ENCODE results near the gene NATD1.
A peak's percentile ranks its signal among the peaks of the same experiment; 100 is the strongest.

NATD1 gene

DNA sequence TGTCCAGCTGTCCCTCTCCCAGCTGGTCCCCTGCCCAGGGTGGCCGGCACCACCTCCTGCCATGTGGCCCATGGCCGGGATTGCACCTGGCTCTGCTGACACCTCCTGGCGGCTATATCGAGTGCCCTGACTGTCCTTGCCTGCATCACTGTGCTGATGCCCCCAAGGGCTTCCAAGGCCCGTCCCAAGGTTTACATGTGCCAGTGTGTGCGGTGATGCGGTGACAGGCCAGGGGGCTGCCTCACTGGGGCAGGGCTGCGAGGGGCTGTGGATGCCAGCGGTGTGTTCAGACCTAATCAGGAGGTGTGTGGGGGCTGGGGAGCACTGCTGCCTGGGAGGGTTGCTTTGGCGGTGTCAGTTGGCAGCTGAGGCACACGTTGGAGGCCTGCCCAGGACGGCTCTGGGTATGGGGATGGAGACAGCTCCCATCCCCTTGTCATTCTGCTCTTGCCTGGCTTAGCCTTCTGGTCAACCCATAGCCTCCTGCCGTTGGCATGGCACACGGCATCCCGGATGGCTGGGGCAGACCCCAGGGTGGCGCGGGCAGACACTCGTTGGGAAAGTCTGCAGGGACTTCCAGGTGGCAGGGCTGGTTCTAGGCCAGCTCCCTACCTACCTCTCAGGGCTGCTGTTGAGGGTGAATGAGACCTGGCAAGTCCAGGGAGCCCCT lies 36.8 kb upstream of the NATD1 start:
- no peak for DNase-seq

DNA sequence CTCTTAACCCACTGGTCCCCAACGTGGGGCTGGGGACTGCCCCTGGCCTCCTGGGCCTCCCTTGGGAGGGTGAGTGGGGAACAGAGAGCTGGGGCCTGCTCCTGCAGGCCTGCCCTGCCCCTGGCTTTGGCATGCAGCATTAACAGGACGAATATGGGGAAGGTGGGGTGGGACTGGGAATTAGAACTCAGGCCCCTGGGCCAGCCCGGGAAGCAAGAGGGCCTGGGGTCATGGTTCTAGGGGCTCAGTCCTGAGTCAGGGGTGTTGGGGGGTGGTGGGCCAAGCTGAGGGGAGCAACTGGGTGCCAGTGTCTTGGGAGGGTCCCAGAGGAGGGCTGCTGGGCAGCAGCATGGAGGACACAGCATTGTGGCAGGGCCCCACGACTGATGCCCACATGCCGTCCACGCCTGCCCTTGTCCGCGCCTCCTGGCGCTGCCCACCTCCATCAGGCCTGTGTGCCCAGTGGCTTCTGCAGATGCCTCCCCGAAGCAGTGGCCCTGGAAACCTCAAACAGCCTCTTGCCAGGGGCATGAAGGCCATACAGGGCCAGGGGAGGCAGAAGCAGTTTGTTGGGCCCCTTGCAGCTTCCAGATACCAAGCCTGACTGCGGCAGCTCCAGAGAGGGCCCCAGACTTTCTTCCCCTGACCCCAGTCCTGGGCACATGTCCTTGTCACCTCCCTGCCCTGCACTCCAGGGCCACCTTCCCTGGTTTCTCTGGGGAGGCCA lies 36.1 kb upstream of the NATD1 start:
- no peak for DNase-seq

DNA sequence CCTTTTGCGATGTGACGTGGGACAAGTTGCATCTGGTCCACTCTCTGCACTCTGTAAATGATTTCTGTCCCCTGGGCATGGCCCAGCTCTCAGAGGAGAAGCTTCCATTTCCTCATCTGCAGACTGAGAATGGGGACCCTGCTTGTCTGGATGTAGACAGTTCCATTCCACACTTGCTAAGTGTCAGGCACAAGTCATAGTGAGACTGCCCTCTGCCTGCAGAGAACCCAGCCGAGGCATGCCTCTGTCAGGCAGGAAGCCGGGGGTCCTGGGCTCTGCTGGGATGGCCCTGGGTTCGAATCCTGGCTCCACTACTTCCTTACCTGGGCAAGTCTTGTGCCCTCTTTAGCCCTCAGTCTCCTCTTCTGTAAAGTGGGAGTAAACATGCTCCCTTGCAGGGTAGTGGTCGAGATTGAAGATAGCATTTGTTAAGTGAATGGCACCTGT lies 35.4 kb upstream of the NATD1 start:
- no peak for DNase-seq

DNA sequence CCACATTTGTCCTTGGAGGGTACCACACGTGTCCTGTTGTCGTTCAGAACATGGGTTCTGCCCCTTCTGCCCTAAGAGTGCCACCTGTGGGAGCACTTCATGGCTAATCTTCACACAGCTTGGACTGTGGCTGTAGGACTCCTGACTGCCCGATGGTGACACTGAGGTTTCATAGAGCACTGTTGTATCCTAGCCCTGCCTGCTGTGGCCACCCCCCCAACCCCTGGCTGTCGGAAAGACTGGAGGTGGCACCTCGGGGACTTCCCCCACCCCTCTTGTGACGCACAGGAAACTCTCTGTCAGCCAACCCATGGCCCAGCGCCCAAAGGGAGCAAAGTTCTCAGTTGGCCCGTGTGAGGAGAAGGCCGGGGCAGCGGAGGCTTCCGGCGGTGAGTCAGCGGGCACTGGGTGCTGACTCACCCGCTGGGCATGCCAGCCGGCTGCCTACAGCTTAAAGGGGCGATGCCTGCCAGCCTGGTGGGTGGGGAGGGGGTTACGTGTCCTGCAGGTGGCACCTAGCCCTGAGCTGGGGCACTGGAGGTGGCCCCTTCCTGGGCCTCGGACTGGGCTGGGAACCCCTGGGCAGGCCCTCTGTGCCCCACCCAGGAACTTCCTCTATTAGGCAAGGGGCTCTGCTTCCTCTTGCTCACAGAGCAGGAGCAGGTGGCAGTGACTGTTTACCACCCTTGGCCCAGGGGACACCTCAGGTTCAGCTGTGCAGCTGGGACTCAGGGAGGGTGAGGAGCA lies 34.7 kb upstream of the NATD1 start:
- peak; percentile 87 for DNase-seq

DNA sequence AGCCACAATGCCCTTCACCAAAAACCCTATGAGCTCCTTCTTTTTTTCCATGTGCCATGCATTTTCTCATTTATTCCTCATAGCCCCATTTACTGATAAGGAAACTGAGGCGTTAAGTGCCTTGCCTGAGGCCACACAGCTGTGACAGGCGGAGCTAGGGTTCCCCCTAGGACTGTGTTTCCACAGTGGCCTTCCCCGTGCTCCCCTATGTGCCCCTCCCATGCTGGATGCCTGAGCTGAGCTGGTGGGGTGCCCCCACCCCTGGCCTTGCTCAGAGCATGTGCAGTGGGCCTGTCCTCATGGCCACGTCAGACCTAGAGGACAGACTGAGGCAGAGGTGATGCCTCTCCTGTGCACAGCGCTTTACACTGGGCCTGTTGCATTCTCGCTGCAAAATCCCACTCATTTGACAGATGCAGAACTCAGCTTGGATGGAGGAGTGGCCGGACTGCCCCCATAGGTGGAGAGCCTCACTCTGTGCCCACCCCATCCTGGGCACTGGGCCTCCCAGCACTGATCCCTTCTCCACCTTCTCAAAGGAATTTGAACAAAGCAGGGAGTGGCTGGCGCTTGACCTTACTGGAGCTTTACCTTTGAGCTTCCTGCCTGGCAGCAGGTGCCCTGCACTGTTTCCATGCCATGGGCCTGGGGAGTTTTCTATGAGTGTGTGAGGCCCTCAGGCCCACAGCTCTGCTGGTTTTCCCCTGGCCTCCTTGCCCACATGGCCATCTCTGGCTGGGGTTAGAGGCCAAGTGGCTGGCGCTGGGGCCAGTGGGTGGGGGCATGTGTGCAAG lies 33.9 kb upstream of the NATD1 start:
- no peak for DNase-seq

DNA sequence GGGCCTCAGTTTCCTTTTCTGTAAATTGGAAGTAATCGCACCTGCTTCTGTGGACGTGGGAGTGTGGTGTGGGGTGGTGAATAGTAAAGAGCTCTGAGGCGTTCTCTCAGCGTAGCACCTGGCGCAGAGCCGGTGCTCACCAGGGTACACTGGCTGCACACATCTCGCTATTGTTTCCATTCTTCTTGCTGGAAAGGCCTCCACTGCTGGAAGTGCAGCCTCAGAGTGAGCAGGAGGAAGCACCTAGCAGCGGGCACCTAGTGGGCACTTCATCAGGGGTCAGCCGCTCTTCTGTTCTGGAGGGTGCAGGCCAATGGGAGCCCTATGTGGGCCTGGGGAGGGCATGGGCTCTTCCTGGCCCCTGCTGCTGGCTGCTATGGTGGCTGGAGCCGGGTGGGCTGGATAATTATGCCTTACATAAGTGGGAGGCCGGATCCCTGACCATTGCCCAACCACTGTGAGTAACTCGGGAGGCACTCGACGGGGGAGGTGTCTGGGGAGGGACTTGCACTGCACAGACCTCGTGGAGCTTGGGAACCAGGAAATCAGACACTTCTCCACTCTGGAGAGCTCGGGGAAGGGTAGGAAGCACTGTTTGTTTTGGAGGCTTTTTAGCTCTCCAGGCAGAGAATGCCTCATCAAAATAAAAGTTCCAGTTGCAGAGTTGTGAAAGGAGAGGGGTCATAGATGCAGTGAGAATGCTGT lies 33.0 kb upstream of the NATD1 start:
- DNase-seq: peak; percentile 97

DNA sequence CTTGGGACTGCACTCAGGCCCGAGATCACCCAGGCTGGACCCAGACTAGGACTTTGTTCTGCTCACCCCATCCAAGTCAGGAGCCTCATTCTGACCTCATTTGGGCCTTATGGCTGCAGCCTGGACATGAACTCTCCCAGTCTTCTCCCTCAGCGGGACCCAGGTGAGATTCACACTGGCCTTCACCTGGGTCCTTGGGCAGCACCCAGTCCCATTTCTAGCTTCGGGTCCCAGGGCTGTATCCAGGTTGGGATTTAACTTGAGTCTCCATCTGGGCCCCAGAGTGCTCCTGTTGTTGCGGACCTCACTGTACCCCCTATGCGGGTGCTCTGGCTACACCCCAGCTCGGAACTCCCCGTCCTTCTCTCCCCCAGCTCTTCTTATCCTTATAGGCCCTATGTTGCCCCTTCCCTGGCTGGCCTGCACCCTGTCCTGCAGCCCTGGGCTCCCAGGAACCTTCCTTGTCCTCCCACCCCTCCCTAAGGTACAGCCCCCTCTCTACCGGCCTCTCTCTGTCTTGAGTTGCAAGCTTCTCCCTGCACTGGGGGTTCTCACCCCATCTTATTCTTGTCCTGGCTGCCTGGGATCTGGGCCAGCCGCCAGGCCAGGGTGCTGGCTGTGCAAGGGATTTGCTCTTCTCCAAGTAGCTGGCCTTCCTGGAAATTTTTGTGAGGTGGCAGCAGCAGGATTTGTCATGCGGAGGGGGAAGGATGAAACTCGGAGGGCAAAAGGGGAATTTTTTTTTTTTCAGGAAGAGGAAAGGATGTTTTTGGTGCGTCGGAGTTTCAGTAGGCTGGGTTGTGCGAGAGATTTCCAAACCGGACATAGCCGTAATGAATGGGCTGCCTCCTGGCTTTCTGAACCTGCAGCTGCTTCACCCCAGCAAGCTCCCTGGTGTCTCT lies 32.2 kb upstream of the NATD1 start:
- DNase-seq: peak; percentile 52

DNA sequence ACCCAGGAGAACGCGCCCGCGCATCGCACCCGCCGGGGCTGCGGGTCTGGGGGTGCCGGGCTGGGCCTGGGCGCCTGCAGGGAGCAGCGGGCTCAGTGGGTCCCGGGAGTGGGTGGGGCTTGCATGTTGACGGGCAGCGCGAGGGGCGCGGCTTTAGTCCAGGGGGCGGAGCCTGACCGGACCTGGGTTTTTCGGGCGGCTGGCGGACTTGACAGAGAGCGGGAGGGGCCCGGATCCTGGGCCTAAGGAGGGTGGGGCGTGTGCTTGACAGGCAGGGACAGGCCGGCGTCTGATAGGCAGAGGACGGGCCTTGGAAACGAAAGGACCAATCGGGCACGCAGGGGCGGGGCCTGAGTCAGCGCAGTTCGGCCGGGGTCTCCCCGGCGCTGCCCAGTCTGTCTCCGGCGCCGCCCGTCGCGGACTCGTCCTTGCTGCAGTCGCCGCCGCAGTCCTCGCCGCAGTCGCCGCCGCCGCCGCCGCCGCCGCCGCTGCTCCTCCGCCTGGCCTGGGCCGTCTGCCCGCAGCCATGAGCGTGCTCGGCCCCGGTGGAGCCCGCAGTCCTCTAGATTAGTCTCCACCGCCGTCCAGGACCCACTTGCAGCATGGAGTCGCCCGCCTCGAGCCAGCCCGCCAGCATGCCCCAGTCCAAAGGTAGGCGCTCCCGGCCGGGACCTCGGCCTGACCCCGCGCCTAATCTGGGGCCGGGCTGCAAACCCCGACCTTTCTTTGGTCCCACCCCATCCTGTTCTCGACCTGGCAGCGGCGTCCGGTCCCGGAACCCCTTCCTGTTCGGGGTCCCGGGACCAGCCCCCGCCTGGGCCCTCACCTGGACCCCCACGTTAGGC lies 31.3 kb upstream of the NATD1 start, which contains the start of gene MAP2K3:
TSS of gene MAP2K3 (plus strand) at position 393 of the 845 bp plus-strand sequence. CDS start at position 603, 210 bp downstream.
- peak; percentile 99 for DNase-seq

DNA sequence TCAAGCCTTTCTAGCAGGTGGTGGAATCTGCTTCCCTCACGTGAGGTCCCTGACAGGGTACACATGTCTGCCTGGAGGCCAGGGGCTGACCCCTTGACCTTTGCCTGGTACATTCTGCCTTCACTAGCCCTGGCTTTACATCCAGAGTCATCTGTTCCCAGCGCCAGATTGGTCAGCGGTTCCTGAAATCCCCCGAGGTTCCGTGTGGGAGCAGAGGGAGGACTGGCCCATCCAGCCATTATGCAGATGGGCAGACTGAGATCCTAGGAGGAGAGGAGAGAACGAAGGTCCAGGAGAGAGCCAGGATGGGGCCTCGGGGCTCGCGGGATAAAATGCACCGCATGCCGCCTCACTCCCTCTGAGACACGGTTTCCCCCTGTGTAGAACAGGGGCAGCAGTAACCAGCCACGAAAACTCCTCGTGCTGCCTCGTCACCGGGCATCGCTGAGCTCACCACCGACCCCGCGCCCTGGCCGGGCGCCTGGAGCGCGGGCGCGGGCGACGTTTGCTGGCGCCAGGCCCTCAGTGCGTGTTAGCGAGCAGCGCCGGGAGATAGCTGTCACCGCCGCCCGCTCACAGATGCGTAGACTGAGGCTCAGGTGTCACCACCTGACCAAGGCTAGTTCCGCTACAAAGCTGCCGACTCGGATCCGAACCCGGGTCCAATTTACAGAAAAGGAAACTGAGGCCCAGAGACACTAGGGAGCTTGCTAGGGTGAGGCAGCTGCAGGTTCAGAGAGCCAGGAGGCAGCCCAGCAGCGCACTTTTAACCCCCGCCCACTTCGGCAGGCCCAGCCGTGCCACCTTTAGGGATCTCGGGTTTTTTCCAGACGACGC lies 30.5 kb upstream of the NATD1 start:
- DNase-seq: no peak

DNA sequence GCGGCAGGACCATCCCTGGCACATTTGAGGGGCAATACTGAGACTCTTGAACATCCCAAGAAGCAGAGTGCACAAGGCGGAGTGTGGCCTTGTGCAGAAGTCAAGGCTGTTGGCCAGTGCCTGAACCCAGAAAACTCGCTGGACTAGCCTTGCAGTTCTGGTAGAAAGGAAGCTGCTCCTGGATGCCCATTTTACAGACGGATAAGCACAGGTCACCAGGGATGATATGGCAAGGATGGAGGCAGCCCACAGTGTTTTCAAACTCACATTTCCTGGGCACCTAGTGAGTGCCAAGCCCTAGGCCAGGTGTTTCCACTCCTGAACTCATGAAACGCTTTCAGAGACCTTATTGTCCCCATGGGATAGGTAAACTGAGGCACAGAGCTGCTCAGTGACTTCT lies 29.6 kb upstream of the NATD1 start:
- no peak for DNase-seq

DNA sequence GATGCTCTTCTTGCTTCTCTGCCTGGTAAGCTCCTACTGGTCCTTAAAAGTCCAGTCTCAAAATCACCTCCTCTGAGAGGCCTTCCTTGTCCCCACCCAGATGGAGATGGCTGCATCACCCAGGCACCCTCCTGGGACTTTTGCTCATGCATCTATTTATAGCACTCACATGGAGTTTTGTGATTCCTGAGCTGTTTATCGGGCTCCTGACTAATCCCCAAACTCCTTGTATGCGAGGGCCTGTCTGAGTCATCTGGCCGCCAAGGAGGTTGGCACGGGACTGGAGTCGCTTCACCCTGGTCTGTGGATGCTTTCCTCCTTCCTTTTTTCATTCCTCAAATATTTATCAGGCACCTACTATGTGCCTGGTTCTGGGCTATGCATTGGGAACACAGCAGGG lies 29.0 kb upstream of the NATD1 start:
- peak; percentile 97 for DNase-seq

DNA sequence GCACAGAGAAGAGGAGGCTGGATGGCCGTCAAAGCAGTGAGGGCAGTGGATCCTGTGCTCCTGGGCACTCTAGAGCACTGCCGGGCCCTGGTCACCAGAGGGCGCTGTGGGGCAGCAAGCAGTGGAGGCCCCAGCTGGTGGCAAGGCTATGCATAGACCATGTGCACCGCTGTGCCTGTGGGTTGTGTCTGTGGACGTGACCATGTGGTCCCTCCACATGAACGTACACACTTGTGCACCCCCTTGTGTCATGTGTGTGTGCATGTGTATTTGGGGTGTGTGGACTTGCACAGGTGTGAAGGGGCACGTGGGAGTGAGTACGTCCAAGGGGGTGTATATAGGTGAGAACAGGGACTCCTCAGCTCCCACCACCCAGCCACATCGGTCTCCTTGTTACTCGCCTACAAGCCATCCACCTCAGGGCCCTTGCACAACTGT lies 26.9 kb upstream of the NATD1 start:
- DNase-seq: peak; percentile 75

DNA sequence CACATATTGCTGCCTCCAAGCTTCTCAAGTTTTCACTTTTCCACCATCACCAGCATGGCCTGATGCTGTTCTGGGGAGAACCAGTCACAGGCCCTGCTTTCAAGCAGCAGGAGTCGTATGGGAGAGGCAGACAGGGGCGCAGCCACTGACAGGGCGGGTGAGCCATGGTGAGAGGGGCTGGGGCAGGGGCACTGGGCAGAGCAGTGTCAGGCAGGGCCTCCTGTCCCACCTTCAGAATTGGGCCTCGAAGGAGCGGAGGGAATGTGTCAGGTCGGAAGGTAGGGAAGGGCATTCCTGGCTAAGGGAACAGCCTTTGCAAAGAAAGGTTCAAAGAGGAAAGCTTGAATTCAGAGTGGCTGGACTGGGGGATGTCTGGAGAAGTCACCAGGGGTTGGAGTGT lies 26.4 kb upstream of the NATD1 start:
- no peak for DNase-seq

DNA sequence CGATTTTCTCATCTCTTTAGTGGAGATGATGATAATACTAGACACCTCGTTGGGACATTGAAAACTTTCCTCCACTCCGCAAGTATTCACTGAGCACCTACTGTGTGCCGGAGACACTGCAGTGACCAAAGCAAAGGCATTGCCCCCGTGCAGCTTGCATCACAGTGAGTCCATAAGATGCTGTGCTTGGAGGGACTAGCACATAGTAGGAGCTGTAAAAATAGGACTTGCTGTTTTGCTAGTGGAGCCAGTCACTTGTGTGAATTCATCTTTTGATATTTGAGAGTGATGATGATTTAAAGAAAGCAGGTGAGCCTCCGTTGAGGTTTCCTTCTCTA lies 26.0 kb upstream of the NATD1 start:
- DNase-seq: no peak

DNA sequence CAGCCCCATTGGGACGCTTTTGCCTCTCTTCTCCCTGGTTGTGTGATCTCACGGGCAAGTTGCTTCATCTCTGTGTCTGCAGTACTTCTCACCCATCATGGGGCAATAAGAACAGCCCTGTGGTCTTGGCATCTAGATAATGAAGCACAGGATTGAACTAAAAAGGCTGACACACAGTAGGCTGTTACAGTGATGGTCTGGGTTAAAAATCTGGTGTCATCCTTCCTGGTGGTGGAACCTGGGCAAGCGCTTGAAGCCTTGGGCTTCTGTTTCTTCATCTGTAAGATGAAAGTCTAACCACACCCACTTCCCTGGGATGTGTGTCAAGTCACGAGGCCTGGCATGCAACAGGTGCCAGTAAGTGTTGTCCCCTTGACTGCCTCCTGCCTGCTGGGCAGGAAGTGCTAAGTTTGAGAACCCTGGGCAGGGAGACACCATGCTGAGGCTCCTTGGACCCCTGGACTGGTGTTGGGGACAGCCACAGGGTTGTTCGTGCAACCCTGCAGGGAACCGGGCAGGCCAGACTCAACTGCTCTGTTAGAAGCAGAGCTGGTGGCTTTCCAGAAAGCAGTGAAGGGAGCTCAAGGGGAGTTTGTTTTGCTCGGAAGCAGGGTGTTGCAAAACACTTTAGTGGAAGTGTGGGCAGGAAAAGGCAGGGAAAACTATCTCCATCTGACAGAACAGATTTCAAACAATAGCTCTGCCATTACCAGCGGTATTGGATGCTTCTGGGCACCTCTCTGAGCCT lies 25.4 kb upstream of the NATD1 start:
- no peak for DNase-seq

DNA sequence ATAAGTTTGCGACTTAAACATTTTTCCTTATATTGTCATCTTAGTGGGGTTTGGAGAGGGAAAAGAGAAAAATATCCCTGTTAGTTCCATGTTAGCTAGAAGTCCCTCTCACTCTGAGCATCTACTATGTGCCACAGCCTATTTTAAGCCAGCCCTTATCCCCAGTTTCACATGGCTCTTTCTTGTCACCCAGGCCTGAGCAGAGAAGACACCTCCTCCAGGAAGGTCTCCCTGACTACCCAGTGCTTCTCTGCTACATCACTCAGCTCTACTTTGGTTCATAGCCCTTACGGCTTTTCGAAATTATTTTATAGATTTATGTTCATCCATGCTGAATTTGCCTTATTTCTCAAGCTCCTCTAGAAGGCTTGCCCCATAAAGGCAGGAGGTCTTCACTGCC lies 24.1 kb upstream of the NATD1 start:
- no peak for DNase-seq

DNA sequence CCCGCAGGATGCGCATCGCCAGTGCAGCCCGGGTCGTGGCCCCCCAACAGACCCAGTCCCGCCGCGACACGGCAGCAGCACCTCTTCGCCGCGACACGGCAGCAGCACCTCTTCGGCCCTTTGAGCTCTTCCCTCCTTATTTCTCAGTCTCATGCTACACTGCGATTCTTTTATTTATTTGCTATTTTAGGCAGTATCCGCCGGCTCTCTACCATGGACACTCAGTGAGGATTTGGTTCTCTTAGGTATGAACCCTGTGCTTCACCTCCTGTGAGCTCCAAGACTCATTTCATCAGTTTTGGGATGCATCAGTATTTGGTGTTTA lies 23.0 kb upstream of the NATD1 start:
- DNase-seq: no peak

DNA sequence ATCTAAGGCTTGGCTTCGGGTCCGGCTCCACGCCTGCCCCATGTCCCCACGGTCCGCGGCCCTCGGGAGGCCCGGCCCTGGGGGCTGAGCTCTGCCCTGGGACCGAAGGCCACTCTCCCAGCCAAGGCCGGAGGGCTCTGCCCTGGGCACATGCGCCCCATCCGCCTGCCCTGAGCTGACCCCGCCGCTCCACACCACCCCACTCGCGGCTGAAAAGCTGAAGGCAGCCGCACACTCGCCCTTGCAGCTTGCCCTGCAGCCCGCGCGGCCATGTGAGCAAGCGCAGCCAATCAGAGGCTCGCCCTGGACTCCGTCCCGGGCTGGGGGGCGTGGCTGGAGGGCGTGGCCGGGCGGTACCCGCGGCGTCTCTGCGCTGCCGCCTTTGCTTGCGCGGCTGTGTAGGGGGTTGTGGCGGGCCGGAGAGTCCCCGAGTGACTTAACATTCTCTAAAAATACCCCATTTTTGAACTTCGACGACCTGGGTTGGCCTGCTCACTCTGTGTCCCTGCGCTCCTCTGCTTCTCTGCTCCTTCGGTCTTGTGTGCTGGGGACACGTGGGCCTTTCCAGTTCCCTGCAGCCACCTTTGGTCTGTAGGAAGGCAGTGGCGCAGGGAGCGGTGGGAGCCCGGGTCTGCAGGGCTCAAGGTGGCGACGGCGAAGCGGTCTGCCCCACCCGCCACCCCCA lies 22.5 kb upstream of the NATD1 start:
- DNase-seq: peak; percentile 80

Measured in fibroblast of skin of abdomen (primary cell).